Stimulated activated CD4-positive, alpha-beta T cell treated with anti-CD3 and anti-CD28 coated beads, Interleukin-2, amount 100 ng/mL, for 48 hours (primary cell): ENCODE results near the gene KCNK5.

Source experiments
- DNase-seq, 2 donors: peaks; one replicate each; pipeline ENCODE4 v3.0.0-alpha.2; 2020

KCNK5 gene

DNA sequence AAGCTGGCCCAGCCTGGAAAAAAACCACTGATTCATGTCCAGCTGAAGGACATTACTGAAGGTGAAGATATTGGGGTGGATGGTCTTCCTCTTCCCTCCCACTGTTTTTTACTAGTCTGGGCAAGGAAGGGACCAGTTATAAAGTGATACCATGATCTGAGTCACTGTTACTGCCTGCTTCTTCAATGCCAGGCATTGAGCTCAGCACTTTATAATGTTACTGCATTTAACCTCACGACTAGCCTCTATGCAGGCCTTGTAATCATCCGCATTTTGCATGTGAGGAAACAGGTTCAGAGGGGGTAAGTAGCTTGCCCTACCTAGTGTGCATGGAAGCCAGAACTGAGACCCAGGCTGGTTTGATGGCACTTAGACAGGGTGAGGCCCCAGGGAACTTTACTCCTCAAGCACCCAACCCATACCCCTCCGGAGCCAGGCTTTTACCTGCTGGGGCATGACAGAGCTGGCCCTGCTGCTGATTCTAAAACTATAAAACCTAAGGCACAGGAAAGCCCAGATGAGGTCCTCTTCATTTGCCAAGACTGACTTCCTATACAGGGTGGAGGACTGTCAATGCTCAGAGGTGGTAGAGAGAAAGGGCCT, 11.0 kb upstream of the KCNK5 start:
- DNase-seq, result no peak

DNA sequence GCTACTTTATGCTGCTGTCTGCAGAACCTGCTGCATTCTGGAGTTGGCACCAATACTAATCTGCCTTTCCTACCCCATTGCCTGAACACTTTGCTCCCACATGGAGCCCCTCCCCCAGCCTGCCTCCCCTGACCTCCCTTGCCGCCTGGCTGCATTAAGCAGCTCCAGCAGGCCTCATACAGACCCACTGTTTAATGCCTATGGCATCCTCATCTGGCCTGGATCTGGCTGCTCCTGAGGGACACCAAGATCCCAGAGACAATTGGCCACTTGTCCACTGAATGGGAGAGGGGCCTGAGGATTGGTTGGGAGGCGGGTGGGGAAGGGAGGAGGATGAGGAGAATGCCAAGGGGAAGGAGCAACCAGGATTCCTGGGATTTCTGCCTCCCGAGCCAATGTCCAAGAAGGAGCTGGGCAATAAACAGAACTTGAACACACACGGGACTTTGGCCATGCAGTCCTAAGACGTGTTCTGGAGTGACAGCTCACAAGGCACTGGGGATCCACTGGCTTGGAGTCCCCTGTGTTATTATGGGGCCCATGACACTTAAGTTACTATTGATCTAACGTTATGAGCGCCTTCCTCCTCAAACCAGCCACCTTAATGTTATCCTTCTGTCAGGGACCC, 10.4 kb upstream of the KCNK5 start:
- DNase-seq, result no peak

GRCh38 chr6:39236742-39237141, 7.5 kb upstream of the KCNK5 start:
- DNase-seq, result no peak

GRCh38 chr6:39233333-39233732, 4.1 kb upstream of the KCNK5 start:
- no peak for DNase-seq

GRCh38 chr6:39231521-39232243, 2.4 kb upstream of the KCNK5 start:
- DNase-seq, result no peak

DNA sequence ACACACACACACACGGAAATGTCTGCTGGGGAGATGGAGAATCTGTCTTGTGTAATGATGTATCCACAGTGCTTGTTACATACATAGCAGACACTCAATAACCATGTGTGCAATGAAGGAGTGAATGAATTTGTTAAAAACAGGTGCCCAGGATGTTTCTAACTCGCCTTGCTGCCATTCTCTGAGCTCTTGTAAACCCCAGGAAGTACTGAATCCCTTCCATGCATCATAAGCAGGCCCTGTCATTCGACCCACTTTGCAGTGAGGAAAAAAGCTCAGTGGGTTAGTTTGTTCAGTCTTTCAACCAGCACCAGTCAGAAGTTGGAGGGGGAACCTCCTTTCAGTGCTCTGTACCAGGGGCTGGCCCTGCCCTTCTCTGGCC, 1.4 kb upstream of the KCNK5 start:
- DNase-seq, result no peak

DNA sequence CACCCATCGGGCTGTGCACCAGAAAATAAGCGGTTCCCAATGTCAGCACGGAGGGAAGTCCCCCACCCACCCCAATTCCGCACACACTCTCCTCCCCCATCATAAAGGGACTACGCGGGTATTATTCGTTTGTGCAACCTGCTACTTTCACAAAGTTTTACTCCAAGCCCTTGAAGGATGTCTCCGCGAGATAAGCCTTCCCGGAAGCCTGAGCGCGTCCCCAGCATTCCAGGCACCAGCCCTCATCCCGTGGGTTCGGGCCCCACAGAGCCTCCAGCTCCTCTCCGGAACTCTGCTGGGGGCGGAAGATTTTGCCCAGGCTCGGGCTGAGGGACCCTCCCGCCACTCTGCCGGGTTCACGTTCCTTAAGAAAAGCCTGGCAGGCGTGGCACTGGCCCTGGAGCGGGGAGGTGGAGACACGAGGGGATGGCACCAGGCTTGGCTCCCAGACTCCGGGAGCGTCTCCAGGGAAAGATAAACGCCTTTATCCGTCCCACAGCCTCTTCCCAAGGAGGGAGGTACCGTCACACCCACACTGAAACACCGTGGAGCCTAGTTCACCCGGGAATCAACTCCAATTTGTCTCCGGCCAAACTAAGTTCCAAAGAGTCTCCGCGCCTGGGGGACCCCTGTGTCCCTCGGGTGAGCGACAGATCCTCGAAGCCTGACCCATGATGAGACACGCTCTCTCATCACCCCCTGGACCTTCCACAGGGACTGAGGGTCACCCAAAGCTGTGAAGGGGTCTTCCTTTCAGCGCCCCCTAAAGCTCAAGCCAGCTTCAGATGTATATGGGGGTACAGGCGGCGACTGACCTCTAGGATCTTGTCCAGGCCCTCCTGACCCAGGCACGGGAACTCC, 934 bp downstream of the KCNK5 start:
- DNase-seq, result peak; percentile 24 to 32

DNA sequence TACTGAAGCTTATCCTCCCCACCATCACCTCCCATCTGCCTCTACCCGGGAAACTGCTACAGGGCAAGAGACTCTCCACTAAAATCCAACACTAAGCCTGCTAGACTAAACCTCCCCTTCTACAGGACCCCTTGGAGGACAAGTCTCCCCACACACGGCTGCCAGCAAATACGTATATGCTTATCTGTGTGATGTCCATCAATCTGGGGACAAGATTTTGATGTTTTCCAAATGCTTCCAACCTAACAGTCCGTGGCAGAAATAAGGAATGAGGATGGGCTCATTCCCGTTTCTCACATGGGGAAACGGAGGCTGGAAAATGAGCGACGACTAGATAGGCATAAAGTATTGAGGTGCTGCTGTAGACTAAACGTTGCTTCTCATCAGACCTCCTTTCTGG, 1.8 kb downstream of the KCNK5 start:
- no peak for DNase-seq

DNA sequence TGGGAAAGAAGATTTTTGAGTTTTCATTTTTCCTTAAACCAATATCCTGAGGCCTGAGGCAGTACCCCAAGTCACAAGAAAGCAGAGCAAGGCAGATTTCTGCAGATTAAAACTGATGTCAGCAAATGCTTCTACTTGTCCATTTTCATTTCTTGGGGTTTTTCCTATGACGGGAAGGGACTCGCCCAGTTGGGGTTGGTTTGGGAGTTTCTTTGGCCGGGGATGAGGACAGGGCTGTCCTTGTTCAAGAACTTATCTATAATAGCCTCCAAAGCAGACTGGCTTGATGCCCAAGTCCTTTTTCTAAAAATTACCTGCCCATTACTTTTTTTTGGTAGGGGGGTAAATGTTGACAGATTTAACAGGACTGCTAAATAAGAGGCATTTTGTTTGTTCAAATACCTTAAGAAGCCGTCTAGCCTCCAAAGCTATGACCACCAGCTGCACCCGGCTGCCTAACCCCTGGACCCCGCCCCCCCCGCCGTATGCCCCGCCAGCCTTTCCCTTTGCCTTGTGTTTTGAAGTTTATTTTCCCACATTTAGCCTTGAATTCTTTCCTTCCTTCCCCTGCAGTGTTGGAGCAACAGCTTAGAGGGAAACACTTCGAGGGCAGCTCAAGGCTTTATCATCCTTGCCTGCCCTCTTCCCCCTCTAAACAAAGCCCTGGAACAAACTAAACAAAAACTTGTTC, 2.5 kb downstream of the KCNK5 start:
- no peak for DNase-seq

GRCh38 chr6:39225946-39226437, 3.3 kb downstream of the KCNK5 start:
- DNase-seq, result peak; percentile 17 to 32

DNA sequence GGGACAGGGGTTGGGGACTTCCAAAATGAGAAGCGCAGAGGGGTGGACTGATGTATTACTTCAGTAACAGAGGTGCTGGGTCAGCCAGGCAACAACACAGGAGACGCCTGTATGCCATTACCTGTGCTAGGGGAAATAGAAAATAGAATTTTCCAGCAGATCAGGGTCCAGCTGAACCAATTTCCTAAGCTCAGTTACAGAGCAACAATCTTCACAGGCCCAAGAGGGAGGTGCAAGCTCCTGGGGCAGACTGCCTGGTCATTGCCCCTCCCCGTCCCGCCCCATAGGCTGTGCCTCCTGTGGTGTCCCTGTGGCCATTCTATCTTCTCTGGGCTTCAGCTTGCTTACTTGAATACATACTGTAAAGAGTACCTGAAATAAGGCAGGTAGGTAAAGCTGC, 3.7 kb downstream of the KCNK5 start:
- no peak for DNase-seq

DNA sequence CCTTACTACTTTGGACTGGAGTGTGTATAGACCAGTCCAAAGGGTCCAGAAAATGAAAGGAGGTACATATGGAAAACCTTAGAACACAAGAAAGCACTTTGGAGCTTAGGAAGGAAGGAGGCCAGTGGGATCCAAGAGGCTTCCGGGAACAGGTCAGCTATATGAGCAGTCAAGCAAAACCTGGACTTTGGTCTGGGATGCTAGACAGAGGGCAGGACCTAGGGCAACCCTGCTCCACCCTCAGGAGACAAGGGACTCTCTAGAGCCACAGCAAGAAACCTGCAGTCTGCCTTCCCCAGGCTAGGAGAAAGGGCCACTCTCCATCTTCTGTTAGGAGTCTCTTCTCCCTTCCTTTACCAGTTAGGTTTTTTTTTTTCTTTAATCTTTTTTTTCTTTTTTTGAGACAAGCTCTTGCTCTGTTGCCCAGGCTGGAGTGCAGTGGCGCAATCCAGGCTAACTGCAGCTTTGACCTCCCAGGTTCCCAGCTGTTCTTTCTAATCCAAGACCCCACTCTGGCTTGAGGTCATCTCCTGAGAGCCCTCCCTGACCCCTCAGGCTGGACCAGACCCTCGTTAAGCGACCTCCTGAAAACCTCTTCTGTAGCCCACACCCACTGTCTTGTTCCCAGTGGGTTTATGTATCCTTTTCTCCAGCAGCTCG, 4.6 kb downstream of the KCNK5 start:
- DNase-seq, result no peak

DNA sequence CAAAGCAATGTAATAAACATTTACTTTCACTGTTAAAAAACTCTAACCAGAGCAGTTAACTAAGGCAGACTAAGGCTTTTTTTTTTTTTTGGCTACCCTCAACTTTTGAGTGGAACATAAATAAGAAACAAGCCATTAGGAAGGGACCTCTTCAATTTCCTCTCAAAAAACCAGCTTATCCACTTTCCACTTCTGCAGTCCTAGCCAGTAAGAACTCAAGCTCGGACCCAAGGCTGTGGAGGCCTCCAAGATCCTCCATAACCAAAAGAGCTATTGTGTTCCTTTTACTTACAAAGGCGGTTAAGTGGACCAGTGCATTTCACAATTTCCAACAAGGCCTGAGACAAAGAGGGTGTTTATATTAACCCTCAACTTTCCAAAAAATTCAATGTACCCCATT, 5.3 kb downstream of the KCNK5 start:
- DNase-seq, result no peak

GRCh38 chr6:39223555-39223954, 5.7 kb downstream of the KCNK5 start:
- DNase-seq, result no peak

DNA sequence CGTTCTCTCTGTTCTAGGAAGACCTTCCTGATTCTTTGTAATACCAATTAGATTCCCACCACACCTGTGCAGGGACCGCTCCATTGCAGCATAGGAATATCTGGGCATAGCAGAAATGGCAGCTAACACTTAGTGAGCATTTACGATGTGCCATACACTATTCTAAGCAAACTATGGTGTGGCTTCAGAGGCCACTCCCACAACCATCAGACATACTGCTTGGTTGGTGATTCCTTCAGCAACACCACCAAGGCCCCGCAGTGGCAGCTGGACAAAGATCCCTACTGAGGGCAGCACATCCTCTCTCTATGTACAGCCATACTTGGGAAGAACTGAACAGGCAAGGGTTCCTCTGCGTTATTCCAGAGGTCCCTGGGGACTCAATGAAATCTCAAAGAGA, 6.2 kb downstream of the KCNK5 start:
- no peak for DNase-seq

DNA sequence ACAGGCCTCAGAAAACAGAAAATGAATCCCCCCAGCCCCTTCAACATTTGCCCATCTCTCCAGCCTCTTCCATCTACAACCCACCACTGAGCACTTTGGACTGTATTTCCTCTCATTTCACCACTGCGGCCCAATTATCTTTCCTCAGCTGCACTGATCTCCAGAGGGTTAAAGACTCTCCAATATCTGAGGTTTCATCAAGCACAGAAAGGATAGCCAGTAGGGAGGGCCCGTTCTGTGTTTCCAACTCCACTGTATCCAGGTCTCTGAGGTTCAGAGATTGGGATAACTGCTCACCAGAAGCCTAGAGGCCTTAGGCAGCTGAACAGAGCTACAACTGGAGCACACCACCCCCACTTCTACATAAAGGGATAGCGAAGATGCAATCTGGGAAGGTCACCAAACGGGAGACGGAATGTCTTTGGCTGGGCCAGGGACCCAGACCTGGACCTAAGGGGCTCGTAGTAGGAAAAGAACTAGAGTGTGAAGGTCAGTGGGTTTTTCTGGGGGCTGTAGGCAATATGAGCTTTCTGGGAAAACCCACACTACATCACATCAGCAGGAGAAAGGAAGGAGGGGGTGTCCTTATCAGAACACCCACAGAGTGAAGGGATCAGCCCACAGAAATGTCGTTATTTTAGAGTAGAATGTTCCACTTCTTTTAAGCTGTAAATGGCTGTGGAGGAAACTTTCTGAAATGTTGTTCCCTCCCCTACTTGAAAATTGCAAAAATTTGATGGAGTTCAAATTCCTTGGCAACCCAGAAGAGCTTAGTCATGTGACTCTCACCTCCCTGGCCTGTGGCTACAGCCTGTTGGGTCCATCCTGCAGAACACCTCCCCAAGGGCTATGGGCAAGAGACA, 7.3 kb downstream of the KCNK5 start:
- DNase-seq, result no peak

- DNase-seq, result no peak
Measured at GRCh38 chr6:39221115-39221514, 8.2 kb downstream of the KCNK5 start.

- DNase-seq, result no peak
Measured at GRCh38 chr6:39218868-39219567, 10.3 kb downstream of the KCNK5 start.

GRCh38 chr6:39217177-39217864, 12.0 kb downstream of the KCNK5 start:
- DNase-seq, result no peak

DNA sequence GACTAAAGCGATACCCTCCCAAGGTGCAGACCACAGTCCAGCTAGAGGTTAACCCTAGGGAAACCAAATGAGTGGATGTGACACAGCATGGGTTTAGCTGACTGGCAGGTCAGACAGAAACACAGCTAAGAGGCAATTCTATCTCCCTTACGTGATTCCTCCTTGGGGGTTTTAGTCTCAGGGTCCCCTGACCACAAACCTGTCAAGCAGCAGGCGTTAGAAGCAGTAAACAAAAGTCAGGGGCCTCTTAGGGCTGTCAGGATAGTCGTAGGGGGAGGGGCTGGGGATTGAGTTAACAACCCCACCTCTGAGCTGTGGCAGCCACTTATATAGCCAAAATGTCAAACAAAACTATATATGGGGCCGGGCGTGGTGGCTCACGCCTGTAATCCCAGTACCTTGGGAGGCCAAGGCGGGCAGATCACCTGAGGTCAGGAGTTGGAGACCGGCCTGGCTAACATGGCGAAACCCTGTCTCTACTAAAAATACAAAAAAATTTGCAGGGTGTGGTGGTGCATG, 13.6 kb downstream of the KCNK5 start:
- no peak for DNase-seq
